ENCODE measurements around the gene AKAP13. TPM values are rescaled to one million over a fixed set of nuclear protein-coding genes. Genes with fewer than 3 reads are reported as not detected.

The AKAP13 gene
- total and polyA plus RNA-seq, 7 donors, result 18.2 to 126 (median 93.7) TPM

DNA sequence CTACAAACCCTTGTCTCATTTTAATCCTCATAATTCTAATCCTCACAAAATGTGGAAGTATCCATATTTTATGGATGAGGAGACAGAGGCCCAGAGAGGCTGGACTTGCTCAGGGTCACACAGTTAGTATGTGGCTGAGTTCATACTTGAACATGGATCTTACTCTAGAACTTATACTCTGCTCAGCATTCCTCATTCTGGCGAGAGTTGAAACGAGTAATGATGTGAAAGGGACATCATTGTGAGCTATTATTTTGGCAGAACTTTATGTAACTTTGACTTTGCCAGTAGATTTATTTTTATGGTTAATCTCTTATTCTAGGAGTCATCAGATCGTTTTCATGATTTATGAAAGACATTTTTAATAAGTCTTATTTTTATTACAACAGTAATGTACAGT is 17.5 kb downstream of the AKAP13 start:
- WGBS, 3 donors, result 47 to 72% (median 54%) methylated on average over 3 of the region's 3 CpGs
- Histone ChIP-seq H3K9me3 (no peaks in the 10 kb centered on the region), H3K27ac (no peak overlapping the region), H3K27me3 (ENCODE audit: insufficient read depth in 3 of 3, low read length in 2 of 3) (no peaks in the 10 kb centered on the region), H3K4me1 (peaks cover 34% of the 10 kb centered on the region), H3K36me3 (ENCODE audit: insufficient read depth in 1 of 2, low read depth in 1 of 2) (no peaks in the 10 kb centered on the region), H3K4me3 (no peak overlapping the region)
- no peak for DNase-seq
- ATAC-seq, result no peak
- TF ChIP-seq, protein P1, sequence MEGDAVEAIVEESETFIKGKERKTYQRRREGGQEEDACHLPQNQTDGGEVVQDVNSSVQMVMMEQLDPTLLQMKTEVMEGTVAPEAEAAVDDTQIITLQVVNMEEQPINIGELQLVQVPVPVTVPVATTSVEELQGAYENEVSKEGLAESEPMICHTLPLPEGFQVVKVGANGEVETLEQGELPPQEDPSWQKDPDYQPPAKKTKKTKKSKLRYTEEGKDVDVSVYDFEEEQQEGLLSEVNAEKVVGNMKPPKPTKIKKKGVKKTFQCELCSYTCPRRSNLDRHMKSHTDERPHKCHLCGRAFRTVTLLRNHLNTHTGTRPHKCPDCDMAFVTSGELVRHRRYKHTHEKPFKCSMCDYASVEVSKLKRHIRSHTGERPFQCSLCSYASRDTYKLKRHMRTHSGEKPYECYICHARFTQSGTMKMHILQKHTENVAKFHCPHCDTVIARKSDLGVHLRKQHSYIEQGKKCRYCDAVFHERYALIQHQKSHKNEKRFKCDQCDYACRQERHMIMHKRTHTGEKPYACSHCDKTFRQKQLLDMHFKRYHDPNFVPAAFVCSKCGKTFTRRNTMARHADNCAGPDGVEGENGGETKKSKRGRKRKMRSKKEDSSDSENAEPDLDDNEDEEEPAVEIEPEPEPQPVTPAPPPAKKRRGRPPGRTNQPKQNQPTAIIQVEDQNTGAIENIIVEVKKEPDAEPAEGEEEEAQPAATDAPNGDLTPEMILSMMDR (IDR thresholded peaks at IDR 0.05), result no peak
- intact Hi-C loops (cut with DNase I), result no loop called here

DNA sequence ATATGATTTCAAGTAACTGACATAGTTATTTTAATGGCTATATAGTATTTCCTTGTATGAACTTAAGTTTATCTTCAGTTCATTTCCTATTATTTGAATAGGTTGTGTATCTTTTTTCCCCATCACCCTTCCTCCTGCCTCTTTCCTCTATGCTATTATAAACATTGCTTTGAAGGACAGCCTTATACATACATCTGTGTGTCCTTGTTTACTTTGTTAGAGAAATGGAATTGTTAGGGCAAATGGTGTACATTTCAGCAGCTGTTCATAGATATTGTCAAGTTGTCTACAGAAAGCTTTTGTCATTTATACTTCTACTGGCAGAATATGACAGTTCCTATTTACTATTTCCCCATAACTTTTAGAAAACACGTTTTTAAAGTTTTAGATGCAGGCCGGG is 18.4 kb downstream of the AKAP13 start:
- H3K36me3 ChIP-seq (ENCODE audit: insufficient read depth in 1 of 2, low read depth in 1 of 2), result no peaks in the 10 kb centered on the region
- peaks cover 42% of the 10 kb centered on the region for H3K4me1 ChIP-seq
- intact Hi-C loops (cut with DNase I), result no loop called here
- TF ChIP-seq, protein P1 (IDR thresholded peaks at IDR 0.05), result no peak
- H3K27me3 ChIP-seq (ENCODE audit: insufficient read depth in 3 of 3, low read length in 2 of 3), result no peaks in the 10 kb centered on the region
- H3K27ac ChIP-seq, result no peak overlapping the region
- no peak for ATAC-seq
- H3K9me3 ChIP-seq, result no peaks in the 10 kb centered on the region
- H3K4me3 ChIP-seq, result no peak overlapping the region
- DNase-seq, result no peak
- 87 to 97% (median 92%) methylated on average over 2 of the region's 2 CpGs for WGBS, 3 donors

DNA sequence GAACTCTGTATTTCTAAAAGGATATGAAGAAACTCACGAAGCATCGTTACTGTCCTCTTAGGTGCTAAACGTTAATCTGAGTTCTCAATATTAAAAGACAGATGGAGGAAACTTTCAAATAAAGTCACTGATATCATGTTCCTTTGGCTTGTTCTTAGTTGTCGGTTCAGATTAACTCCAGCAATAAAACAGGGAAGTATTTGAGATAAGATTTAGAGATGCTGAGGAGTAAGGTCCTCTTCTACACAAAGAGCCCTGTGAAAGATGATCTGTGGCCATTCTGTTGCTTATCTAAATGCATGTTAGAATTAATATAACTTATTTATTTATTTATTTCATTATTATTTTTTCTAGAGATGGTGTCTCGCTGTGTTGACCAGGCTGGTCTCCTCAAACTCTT is 19.2 kb downstream of the AKAP13 start:
- 77 to 87% (median 79%) methylated on average over 5 of the region's 5 CpGs for WGBS, 3 donors

DNA sequence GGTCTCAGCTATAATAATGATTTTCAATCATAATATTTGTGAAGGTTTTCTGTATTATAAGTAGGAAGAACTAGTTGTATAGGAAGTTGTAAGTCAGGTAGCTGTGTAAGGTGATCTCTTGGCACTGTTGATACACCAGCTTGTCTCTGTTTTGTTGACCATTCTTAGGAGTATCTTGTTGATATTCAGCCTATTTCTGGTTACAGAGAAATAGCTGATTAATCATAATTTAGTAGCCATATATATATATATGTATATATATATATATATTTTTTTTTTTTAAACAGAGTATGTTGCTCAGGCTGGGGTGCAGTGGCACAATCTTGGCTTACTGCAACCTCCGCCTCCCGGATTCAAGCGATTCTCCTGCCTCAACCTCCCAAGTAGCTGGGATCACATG is 20.2 kb downstream of the AKAP13 start:
- H3K4me3 ChIP-seq, result no peak overlapping the region
- no peaks in the 10 kb centered on the region for H3K36me3 ChIP-seq (ENCODE audit: insufficient read depth in 1 of 2, low read depth in 1 of 2)
- TF ChIP-seq, protein P1 (IDR thresholded peaks at IDR 0.05), result no peak
- intact Hi-C loops (cut with DNase I), result no loop called here
- H3K27me3 ChIP-seq (ENCODE audit: insufficient read depth in 3 of 3, low read length in 2 of 3), result no peaks in the 10 kb centered on the region
- DNase-seq (no peak), ATAC-seq (no peak)
- no peaks in the 10 kb centered on the region for H3K9me3 ChIP-seq
- H3K27ac ChIP-seq, result no peak overlapping the region
- WGBS, 3 donors, result 98 to 100% (median 99%) methylated on average over 3 of the region's 3 CpGs
- H3K4me1 ChIP-seq, result peaks cover 42% of the 10 kb centered on the region

More for the DNA sequence above, 19.2 kb downstream of the AKAP13 start:
- TF ChIP-seq, protein P1 (IDR thresholded peaks at IDR 0.05), result no peak
- DNase-seq, result no peak
- Histone ChIP-seq H3K27ac (no peak overlapping the region), H3K4me1 (peaks cover 44% of the 10 kb centered on the region), H3K36me3 (ENCODE audit: insufficient read depth in 1 of 2, low read depth in 1 of 2) (no peaks in the 10 kb centered on the region), H3K27me3 (ENCODE audit: insufficient read depth in 3 of 3, low read length in 2 of 3) (no peaks in the 10 kb centered on the region), H3K4me3 (no peak overlapping the region), H3K9me3 (no peaks in the 10 kb centered on the region)
- ATAC-seq, result no peak
- intact Hi-C loops (cut with DNase I), result no loop called here

DNA sequence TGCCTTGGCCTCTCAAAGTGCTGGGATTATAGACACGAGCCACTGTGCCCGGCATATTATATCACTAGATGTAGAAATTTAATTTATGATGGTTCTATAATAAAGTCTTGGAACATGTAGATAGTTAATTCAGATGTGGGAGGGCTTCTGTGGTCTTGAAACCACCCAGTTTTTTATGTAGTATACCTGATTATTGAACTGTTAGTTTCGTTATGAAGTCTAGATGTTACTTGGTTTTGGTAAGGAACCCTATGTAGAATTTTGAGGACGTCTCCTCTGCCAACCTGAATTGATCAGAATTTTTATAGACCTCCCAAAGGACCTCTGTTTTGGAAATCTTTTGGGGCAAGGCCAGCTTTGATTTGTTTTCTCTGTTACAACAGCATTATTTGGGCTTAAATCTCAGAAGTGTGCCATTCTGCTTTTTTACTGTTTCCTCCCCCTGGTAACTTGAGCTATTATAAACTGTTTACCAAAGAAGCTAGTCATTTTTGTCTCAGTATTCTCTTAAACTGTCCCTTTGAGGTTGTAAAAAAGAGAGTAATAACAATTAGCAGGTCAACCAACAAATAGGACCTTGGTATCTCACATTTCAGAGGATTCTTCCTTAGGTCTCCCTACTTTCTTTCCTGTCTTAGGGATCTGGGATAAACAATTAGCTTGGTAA is 20.8 kb downstream of the AKAP13 start:
- Histone ChIP-seq H3K9me3 (no peaks in the 10 kb centered on the region), H3K4me3 (no peak overlapping the region), H3K36me3 (ENCODE audit: insufficient read depth in 1 of 2, low read depth in 1 of 2) (no peaks in the 10 kb centered on the region), H3K27me3 (ENCODE audit: insufficient read depth in 3 of 3, low read length in 2 of 3) (no peaks in the 10 kb centered on the region), H3K27ac (no peak overlapping the region), H3K4me1 (peaks cover 47% of the 10 kb centered on the region)
- WGBS, 3 donors, result 70 to 76% (median 73%) methylated on average over 4 of the region's 4 CpGs
- ATAC-seq (no peak), DNase-seq (no peak)
- intact Hi-C loops (cut with DNase I), result no loop called here
- TF ChIP-seq, protein P1 (IDR thresholded peaks at IDR 0.05), result no peak
